Bronchial epithelial cell (primary cell): ENCODE measurements around the gene GOLGA8T. TPM values are rescaled to one million over a fixed set of nuclear protein-coding genes. Genes with fewer than 3 reads are reported as not detected.
"Not testable (repeated sequence)": the region's sequence is repeated elsewhere in the genome, so short reads cannot be mapped to it uniquely, and the experiment has no call there.

Experiments used
- DNase-seq: peaks from one replicate; pipeline ENCODE4 v3.0.0-alpha.2; 2010; ENCODE audit warnings: low read depth
- FAIRE-seq: peaks from 2 replicates; lab custom pipeline; 2011; peaks lifted over from hg19 to GRCh38; lab: Jason Lieb, UNC
- H3K27me3 ChIP-seq: 2 replicates; pipeline ENCODE4 v1.5.1; 2011; ENCODE audit warnings: low read length; ENCODE audit not compliant: control insufficient read depth, insufficient read depth
- H3K36me3 ChIP-seq: 2 replicates; pipeline ENCODE4 v1.5.1; 2011; ENCODE audit warnings: low read length; ENCODE audit not compliant: control insufficient read depth, insufficient read depth
- H3K4me3 ChIP-seq: 2 replicates; pipeline ENCODE4 v1.5.1; 2011; ENCODE audit warnings: mild to moderate bottlenecking, low read depth, low read length, control low read depth
- total RNA-seq: library from RNA; depleted of rRNA; stranded (reverse); fragments of >200 nt; gene quantifications from 2 replicates; pipeline ENCODE4 v1.2.1, GENCODE V29; 2014

GOLGA8T gene
- total RNA-seq: 0.13 TPM in 1 of 2 replicates, not detected in the other

DNA sequence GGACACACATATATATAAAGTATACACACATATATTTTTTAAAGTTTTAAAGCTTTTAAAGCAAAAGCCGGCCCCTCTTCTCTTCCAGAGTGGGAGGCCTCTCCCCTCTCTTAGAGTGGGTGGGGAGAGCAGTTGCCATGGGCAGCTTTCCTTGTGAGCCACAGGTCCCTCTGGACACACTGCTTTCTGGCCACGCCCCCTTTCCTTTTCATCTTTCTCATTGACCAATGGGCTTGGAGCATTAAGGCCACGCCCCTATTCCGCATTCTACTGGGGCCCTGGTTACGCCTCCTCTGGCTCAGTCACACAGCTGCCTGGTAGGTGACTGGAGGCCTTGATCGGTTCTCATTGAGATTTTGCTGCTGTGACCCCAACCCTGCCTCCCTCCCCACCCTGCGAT lies at the start of gene GOLGA8T:
Gene GOLGA8T, plus strand, starts transcription at position 301 of the 400 bp plus-strand sequence. Its CDS starts 98 bp downstream, at position 399.
- not testable (repeated sequence) for H3K4me3 ChIP-seq, DNase-seq, H3K36me3 ChIP-seq, FAIRE-seq, H3K27me3 ChIP-seq

- DNase-seq, FAIRE-seq, H3K4me3 ChIP-seq, H3K27me3 ChIP-seq, H3K36me3 ChIP-seq: not testable (repeated sequence)
Observed at GRCh38 chr15:30097827-30098226, 37.0 kb upstream of the GOLGA8T start.

DNA sequence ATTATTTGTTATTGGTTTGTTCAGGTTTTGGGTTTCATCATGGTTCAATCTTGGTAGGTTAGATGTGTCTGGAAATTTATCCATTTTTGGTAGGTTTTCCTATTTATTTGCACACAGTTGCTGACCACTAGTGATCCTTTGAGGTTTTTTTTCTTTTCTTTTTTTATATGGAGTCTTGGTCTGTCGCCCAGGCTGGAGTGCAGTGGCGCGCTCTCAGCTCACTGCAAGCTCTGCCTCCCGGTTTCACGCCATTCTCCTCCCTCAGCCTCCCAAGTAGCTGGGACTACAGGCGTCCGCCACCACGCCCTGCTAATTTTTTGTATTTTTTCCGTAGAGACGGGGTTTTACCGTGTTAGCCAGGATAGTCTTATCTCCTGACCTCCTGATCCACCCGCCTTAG lies 32.0 kb upstream of the GOLGA8T start:
- DNase-seq, FAIRE-seq, H3K27me3 ChIP-seq, H3K4me3 ChIP-seq, H3K36me3 ChIP-seq: not testable (repeated sequence)

DNA sequence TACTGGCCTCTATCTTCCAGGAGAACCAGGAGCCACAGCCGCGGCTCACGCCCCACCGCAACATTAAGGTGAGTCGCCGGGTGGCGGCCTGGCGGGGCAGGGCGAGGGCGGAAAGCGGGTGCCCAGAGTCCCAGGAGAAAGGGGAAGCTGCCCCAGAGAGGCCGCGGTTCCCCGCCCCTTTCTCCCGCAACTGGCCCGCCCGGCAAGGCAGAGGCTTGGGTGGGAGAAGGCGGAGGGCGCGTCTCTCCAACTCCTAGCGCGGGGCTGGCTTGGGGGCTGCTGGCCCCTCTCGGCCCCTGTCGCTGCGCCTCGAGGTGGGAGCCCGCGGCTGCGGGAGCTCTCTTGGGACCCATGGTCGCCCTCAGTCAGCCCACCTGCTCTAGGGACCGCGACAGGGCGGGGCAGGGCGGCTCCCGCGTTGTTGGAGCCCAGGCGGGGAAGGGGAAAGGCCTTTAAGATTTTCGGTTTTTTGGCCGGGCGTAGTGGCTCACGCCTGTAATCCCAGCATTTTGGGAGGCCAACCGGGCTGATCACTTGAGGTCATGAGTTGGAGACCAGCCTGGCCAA lies 30.8 kb upstream of the GOLGA8T start:
- not testable (repeated sequence) for H3K4me3 ChIP-seq, H3K27me3 ChIP-seq, H3K36me3 ChIP-seq, FAIRE-seq, DNase-seq

DNA sequence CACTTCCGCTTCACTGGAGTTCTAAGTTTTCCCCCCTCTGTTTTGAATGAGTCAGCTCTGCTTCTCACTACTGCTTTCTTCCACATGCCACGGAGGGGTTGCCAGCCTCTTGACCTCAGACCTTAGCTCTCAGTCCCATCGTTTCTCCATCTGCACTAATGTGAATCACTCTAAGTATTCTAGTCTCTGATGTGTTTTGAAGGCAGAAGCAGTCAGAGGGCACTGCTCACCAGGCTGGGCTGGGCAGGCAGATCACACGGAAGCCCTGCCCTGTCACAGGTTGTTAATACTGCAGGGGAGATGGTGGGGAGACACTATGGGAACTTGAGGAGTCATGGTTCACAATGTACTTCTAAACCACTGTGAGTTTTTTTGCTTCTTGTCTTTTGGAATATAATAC lies 24.3 kb upstream of the GOLGA8T start:
- not testable (repeated sequence) for H3K36me3 ChIP-seq, DNase-seq, FAIRE-seq, H3K27me3 ChIP-seq, H3K4me3 ChIP-seq

GRCh38 chr15:30130066-30130465 lies 4.8 kb upstream of the GOLGA8T start:
- not testable (repeated sequence) for H3K36me3 ChIP-seq, H3K27me3 ChIP-seq, DNase-seq, FAIRE-seq, H3K4me3 ChIP-seq

GRCh38 chr15:30143246-30143645 lies 8.4 kb downstream of the GOLGA8T start:
- H3K4me3 ChIP-seq, DNase-seq, FAIRE-seq, H3K27me3 ChIP-seq, H3K36me3 ChIP-seq: not testable (repeated sequence)

DNA sequence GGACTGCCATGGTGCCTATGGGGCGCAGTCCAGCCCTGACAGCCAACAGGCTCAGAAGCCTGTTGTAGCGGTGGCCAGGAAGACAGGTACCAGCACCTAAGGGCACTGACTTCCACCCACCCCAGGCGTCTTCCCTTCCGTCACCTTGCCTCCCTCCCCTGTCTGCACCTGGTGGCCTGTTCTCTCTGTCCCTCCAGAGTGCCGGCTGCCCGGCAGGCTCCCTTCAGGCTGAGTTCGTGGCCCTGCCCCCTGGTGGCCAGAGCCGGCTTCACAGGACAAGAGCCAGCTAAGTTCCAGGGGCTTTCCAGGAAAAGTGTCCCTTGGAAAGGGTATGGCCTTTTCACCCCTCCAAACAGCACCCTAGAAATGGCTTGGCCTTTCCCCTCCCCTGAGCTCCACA lies 15.0 kb downstream of the GOLGA8T start:
- not testable (repeated sequence) for DNase-seq, FAIRE-seq, H3K36me3 ChIP-seq, H3K27me3 ChIP-seq, H3K4me3 ChIP-seq

DNA sequence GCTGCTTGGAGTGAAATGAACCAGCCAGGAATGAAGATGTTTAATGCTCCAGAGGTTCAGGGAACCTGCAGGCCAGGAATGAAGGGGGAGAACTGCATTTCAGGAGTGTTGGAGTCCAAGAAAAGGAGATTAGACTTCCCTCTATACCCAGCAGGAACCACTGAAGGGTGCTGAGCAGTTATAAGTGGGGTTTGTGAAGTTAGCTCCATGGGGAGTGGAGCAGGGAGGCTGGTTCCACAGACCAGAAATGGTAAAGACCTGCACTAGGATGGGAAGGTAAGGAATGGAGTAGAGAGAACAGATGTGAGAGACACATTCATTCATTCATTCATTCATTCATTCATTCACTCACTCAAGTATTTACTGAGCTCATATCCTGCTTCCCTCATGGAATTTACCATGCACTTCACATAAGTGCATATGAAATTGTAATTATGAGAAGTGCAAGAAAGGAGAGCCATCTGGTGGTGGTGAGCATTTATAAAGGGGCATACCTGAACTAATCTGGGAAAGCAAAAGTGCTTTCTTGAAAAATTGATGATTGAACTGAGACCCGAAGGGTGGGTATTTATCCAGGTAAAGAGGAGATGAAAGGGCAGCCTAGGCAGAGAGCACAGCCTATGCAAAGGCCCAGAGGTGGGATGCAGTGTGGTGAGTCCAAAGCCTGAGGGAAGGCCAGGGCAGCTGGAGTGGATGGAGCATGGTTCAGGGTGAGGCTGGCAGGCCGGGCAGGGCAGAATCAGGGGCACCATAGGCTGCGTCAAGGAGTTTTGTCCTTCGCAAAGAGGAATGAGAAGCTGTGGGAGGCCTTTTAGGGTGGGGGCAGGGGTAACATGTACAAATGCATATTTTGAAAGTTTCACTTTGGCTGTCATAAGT lies 27.9 kb downstream of the GOLGA8T start:
- not testable (repeated sequence) for H3K36me3 ChIP-seq, H3K4me3 ChIP-seq, H3K27me3 ChIP-seq, FAIRE-seq, DNase-seq

DNA sequence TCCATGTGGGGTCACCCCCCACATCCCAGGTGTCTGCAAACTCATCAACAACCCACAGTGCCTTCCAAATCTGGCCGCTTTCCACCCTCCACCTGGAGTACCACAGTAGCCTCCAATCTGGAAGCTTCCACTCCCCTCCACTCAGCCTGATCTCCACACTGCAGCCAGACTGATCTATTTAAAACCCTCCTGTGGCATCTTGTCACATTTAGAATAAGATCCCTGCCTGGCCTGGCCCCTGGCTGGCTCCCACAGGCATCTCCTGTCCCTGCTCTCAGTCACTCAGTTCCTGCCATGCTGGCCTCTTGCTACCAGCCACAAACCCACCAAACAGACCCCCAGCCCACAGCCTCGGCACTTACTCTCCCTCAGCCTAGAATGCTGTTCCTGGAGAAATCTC lies 28.9 kb downstream of the GOLGA8T start:
- not testable (repeated sequence) for H3K27me3 ChIP-seq, H3K36me3 ChIP-seq, FAIRE-seq, DNase-seq, H3K4me3 ChIP-seq

- not testable (repeated sequence) for H3K36me3 ChIP-seq, FAIRE-seq, DNase-seq, H3K4me3 ChIP-seq, H3K27me3 ChIP-seq
Observed at GRCh38 chr15:30164257-30164656, 29.4 kb downstream of the GOLGA8T start.

GRCh38 chr15:30167403-30167802 lies 32.6 kb downstream of the GOLGA8T start:
- not testable (repeated sequence) for FAIRE-seq, H3K4me3 ChIP-seq, DNase-seq, H3K27me3 ChIP-seq, H3K36me3 ChIP-seq

GRCh38 chr15:30167886-30168285 lies 33.0 kb downstream of the GOLGA8T start:
- H3K27me3 ChIP-seq, H3K36me3 ChIP-seq, H3K4me3 ChIP-seq, FAIRE-seq, DNase-seq: not testable (repeated sequence)

- H3K36me3 ChIP-seq, FAIRE-seq, DNase-seq, H3K4me3 ChIP-seq, H3K27me3 ChIP-seq: not testable (repeated sequence)
Observed at GRCh38 chr15:30171452-30171851, 36.6 kb downstream of the GOLGA8T start.
